PFSK-1 (cell line): ENCODE measurements around the gene ZNF548.

Experiments used
- FOXP2 ChIP-seq: optimal IDR thresholded peaks from 2 replicates; pipeline ENCODE3; 2011; ENCODE audit warnings: borderline replicate concordance, control low read depth, inconsistent platforms; ENCODE audit not compliant: insufficient read depth; ENCODE audit errors: extremely low read length, extremely low read depth
- POLR2AphosphoS5 ChIP-seq: IDR thresholded peaks from 2 replicates; pipeline ENCODE4 v1.6.1; 2012; ENCODE audit warnings: low read depth, mild to moderate bottlenecking, control low read depth, low read length, moderate library complexity
- SIN3A ChIP-seq: IDR thresholded peaks from 2 replicates; pipeline ENCODE4 v1.6.1; 2012; ENCODE audit warnings: mild to moderate bottlenecking, low read length, moderate library complexity, borderline replicate concordance; ENCODE audit not compliant: insufficient read depth
- TAF1 ChIP-seq: IDR thresholded peaks from 2 replicates; pipeline ENCODE4 v1.6.1; 2012; ENCODE audit warnings: low read length, control low read depth, borderline replicate concordance; ENCODE audit not compliant: insufficient read depth
- TF ChIP-seq, protein P1 (sequence below), 2 experiments: IDR thresholded peaks; 2 replicates each; pipeline versions ENCODE4 v1.6.1 to v1.8.0; 2011 to 2012; ENCODE audit warnings: low read depth in 2 of 2, low read length in 2 of 2, control low read depth in 1 of 2, inconsistent platforms in 1 of 2, mild to moderate bottlenecking in 1 of 2, moderate library complexity in 1 of 2; ENCODE audit not compliant: insufficient read depth in 1 of 2

The ZNF548 gene

GRCh38 chr19:57362997-57363687 lies 26.5 kb upstream of the ZNF548 start, which contains the start of the genes TRAPPC2B and ZNF547:
TSS of gene TRAPPC2B (plus strand) at chr19:57363551. CDS start at chr19:57364834, 1,283 bp downstream.
TSS of gene ZNF547 (plus strand) at chr19:57363551. CDS start at chr19:57368556, 5,005 bp downstream.
- TF ChIP-seq FOXP2, result peak; percentile 45
- TF ChIP-seq SIN3A, result peak; percentile 86; the same call in 1 of the 2 replicates
- TF ChIP-seq POLR2AphosphoS5, result peak; percentile 87
- TF ChIP-seq, protein P1, sequence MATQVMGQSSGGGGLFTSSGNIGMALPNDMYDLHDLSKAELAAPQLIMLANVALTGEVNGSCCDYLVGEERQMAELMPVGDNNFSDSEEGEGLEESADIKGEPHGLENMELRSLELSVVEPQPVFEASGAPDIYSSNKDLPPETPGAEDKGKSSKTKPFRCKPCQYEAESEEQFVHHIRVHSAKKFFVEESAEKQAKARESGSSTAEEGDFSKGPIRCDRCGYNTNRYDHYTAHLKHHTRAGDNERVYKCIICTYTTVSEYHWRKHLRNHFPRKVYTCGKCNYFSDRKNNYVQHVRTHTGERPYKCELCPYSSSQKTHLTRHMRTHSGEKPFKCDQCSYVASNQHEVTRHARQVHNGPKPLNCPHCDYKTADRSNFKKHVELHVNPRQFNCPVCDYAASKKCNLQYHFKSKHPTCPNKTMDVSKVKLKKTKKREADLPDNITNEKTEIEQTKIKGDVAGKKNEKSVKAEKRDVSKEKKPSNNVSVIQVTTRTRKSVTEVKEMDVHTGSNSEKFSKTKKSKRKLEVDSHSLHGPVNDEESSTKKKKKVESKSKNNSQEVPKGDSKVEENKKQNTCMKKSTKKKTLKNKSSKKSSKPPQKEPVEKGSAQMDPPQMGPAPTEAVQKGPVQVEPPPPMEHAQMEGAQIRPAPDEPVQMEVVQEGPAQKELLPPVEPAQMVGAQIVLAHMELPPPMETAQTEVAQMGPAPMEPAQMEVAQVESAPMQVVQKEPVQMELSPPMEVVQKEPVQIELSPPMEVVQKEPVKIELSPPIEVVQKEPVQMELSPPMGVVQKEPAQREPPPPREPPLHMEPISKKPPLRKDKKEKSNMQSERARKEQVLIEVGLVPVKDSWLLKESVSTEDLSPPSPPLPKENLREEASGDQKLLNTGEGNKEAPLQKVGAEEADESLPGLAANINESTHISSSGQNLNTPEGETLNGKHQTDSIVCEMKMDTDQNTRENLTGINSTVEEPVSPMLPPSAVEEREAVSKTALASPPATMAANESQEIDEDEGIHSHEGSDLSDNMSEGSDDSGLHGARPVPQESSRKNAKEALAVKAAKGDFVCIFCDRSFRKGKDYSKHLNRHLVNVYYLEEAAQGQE (IDR thresholded peaks at IDR 0.05; ENCODE audit: insufficient read depth in 1 of 2, low read depth in 2 of 2, low read length in 2 of 2), result 0 out of 4 replicates have a peak, but pooled peaks of 1 of the 2 experiments have one; percentile 24
- peak; percentile 85; the same call in 1 of the 2 replicates for TF ChIP-seq TAF1

DNA sequence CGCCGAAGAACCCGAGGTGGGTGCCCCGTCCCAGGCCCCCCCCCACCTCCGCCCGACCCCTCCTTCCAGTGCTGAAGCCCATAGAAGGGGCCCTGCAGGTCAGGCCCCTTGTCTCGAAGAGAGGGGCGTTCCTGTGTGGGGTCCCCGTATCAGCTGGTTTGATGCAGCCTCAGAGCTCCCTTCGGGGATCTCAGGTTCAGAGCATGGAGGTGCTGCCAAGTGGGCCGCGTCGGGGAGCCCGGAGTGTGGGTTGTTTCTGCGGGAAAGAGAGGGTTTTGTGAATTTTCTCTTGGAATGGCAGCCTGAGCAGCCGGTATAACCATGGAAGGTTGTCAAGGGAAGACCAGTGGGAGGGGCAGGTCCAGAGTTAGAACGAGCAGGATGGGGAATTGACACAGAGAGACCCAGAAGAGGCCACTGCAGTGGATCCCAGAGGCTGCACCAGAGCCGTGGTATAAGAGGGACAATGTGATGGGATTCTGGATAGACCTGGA lies 25.9 kb upstream of the ZNF548 start:
- TF ChIP-seq TAF1, result no peak
- TF ChIP-seq, protein P1 (IDR thresholded peaks at IDR 0.05; ENCODE audit: insufficient read depth in 1 of 2, low read depth in 2 of 2, low read length in 2 of 2), result no peak
- no peak for TF ChIP-seq SIN3A
- TF ChIP-seq POLR2AphosphoS5, result no peak
- TF ChIP-seq FOXP2, result no peak

DNA sequence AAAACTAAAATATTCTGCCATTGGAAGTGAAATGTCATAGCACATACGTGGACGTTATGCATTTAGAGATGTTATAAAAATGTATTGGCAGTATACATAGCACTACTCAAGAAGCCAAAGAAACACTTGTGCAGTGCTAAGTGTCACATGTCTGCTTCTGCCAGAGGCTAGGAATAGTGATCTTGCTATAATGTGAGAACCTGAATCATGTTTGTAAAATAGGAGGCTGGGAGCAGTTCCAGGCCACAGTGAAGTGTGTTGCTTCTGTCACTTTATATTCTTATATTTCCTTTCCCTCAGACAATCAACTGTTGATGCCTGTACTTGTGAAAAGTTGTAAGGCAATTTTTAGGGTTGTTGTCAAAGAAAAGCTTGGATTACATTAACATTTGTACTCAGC lies 22.9 kb upstream of the ZNF548 start:
- TF ChIP-seq FOXP2 (no peak), SIN3A (no peak)
- TF ChIP-seq, protein P1 (IDR thresholded peaks at IDR 0.05; ENCODE audit: insufficient read depth in 1 of 2, low read depth in 2 of 2, low read length in 2 of 2), result no peak

DNA sequence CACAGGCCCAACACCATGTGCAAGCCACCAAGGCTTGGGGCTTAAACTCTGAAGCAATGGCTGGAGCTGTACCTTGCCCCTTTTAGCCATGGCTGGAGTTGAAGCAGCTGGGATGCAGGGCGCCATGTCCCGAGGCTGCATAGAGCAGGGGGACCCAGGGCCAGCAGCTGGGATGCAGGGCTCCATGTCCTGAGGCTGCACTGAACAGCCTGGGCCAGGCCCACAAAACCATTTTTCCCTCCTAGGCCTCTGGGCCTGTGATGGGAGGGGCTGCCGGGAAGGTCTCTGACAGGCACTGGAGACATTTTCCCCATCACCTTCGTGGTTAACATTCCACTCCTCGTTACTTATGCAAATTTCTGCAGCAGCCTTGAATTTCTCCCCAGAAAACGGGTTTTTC lies 15.5 kb upstream of the ZNF548 start:
- TF ChIP-seq TAF1, result no peak
- no peak for TF ChIP-seq SIN3A
- TF ChIP-seq POLR2AphosphoS5, result no peak
- TF ChIP-seq, protein P1 (IDR thresholded peaks at IDR 0.05; ENCODE audit: insufficient read depth in 1 of 2, low read depth in 2 of 2, low read length in 2 of 2), result no peak
- no peak for TF ChIP-seq FOXP2

DNA sequence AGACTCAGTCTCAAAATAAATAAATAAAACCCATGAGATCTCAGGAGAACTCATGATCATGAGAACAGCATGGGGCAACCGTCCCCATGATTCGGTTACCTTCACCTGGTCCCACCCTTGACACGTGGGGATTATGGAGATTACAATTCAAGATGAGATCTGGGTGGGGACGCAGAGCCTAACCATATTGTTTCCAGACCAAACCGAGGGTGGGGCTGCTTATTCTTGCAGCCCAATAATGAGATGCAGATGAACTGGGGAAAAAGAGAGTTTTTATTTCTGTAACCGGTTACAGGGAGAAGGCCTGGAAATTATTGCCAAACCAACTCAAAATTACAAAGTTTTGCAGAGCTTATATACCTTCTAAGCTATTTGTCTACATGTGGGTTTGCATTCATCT lies 13.5 kb upstream of the ZNF548 start:
- TF ChIP-seq, protein P1 (IDR thresholded peaks at IDR 0.05; ENCODE audit: insufficient read depth in 1 of 2, low read depth in 2 of 2, low read length in 2 of 2), result no peak
- TF ChIP-seq FOXP2 (no peak), TAF1 (no peak), SIN3A (no peak), POLR2AphosphoS5 (no peak)
